ENCODE measurements around the gene SERPINA9. TPM values are rescaled to one million over a fixed set of nuclear protein-coding genes. Genes with fewer than 3 reads are reported as not detected.
"Not testable (repeated sequence)": the region's sequence is repeated elsewhere in the genome, so short reads cannot be mapped to it uniquely, and the experiment has no call there.

Gene SERPINA9
- total and polyA plus RNA-seq, 2 donors, result 0.05 to 0.59 TPM

DNA sequence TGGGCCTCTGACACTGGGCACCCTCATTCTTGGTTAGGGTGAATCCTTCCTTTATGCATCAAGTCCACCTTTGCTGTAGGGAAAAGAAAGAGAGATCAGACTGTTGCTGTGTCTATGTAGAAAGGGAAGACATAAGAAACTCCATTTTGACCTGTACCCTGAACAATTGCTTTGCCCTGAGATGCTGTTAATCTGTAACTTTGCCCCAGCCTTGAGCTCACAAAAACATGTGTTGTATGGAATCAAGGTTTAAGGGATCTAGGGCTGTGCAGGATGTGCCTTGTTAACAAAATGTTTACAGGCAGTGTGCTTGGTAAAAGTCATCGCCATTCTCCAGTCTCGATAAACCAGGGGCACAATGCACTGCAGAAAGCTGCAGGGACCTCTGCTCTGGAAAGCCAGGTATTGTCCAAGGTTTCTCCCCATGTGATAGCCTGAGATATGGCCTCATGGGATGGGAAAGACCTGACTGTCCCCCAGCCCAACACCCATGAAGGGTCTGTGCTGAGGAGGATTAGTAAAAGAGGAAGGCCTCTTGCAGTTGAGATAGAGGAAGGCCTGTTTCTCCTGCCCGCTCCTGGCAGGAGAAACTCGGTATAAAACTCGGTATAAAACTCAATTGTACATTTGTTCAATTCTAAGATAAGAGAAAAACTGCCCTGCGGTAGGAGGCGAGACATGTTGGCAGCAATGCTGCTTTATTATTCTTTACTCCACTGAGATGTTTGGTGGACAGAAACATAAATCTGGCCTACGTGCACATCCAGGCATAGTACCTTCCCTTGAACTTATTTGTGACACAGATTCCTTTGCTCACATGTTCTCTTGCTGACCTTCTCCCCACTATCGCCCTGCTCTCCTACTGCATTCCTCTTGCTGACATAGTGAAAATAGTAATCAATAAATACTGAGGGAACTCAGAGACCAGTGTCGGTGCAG, 6.4 kb upstream of the SERPINA9 start:
- DNase-seq (ENCODE audit: low read depth in 6 of 9, low spot score in 9 of 9); H3K36me3 ChIP-seq (ENCODE audit: control insufficient read depth in 2 of 2, insufficient read depth in 2 of 2, low read length in 1 of 2); H3K4me3 ChIP-seq (ENCODE audit: low read length in 2 of 2); H3K27ac ChIP-seq (ENCODE audit: low read depth in 1 of 2, low read length in 1 of 2); H3K27me3 ChIP-seq (ENCODE audit: control insufficient read depth in 2 of 2, insufficient read depth in 1 of 2, low read length in 1 of 2); H3K4me1 ChIP-seq (ENCODE audit: control insufficient read depth in 2 of 2, insufficient read depth in 2 of 2, low read length in 2 of 2); H3K9me3 ChIP-seq (ENCODE audit: control insufficient read depth in 2 of 2, insufficient read depth in 1 of 2, low read length in 1 of 2): not testable (repeated sequence)
- WGBS, result 90% methylated on average over 10 of the region's 10 CpGs

DNA sequence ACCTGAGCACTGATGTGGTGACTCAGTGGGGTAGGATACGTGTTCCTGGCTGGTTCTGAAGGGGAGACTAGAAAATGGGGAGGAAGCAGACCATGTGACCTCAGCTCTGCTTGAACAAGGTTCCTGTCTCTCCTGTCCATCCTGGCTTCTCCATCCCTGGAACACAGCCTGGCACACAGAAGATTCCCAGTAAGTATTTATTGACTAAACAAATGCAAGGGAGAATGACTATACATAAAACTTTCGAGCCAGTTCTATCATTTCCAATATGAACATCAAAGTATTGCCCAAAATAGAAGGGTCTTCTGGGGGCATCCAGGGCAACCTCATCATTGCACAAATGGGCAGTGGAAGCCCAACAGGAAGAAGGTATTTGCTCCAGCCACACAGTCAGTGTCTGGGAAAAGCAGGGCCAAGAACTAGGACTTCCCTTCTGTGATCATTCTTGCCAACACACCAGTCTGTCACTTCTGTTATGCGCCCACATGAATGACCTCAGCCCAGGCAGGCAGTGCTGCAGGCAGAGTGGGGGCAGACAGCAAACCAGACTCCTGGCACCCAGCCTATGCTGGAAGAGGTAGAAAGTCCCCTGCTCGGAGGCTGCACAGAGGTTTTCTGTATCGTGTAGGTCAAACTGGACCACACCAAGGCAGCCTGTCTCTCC, 5.6 kb upstream of the SERPINA9 start:
- Histone ChIP-seq H3K4me3 (ENCODE audit: low read length in 2 of 2) (no peak overlapping the region), H3K4me1 (ENCODE audit: control insufficient read depth in 2 of 2, insufficient read depth in 2 of 2, low read length in 2 of 2) (no peaks in the 10 kb centered on the region), H3K36me3 (ENCODE audit: control insufficient read depth in 2 of 2, insufficient read depth in 2 of 2, low read length in 1 of 2) (no peaks in the 10 kb centered on the region), H3K9me3 (ENCODE audit: control insufficient read depth in 2 of 2, insufficient read depth in 1 of 2, low read length in 1 of 2) (no peaks in the 10 kb centered on the region), H3K27me3 (ENCODE audit: control insufficient read depth in 2 of 2, insufficient read depth in 1 of 2, low read length in 1 of 2) (no peaks in the 10 kb centered on the region), H3K27ac (ENCODE audit: low read depth in 1 of 2, low read length in 1 of 2) (no peak overlapping the region)
- no peak for DNase-seq (ENCODE audit: low read depth in 6 of 9, low spot score in 9 of 9)
- WGBS, result 89% methylated on average over 5 of the region's 5 CpGs

DNA sequence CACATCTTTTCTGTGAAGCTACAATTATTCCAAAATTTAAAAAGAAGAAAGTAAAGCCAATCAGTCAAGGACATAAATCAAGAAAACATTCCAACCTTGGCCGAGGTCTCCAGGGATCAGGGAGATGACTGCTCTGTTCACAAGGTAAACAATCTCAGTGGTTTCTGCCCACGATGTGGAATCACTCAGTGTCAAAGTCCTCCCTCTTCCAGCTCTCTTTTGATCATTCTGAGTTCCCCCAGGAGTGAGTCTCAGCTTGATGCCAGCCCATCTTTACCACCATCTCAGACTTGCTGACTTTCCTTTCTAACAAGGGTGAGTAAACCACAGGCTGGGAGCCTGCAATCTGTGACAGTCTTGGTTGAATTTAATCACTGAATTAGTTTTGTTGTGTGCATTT, 4.8 kb upstream of the SERPINA9 start:
- no peaks in the 10 kb centered on the region for H3K27me3 ChIP-seq (ENCODE audit: control insufficient read depth in 2 of 2, insufficient read depth in 1 of 2, low read length in 1 of 2)
- H3K9me3 ChIP-seq (ENCODE audit: control insufficient read depth in 2 of 2, insufficient read depth in 1 of 2, low read length in 1 of 2), result no peaks in the 10 kb centered on the region
- no peak overlapping the region for H3K27ac ChIP-seq (ENCODE audit: low read depth in 1 of 2, low read length in 1 of 2)
- no peaks in the 10 kb centered on the region for H3K4me1 ChIP-seq (ENCODE audit: control insufficient read depth in 2 of 2, insufficient read depth in 2 of 2, low read length in 2 of 2)
- H3K36me3 ChIP-seq (ENCODE audit: control insufficient read depth in 2 of 2, insufficient read depth in 2 of 2, low read length in 1 of 2), result no peaks in the 10 kb centered on the region
- DNase-seq (ENCODE audit: low read depth in 6 of 9, low spot score in 9 of 9), result no peak
- no peak overlapping the region for H3K4me3 ChIP-seq (ENCODE audit: low read length in 2 of 2)
- 51% methylated on average over 2 of the region's 2 CpGs for WGBS

- Histone ChIP-seq H3K27ac (ENCODE audit: low read depth in 1 of 2, low read length in 1 of 2) (no peak overlapping the region), H3K36me3 (ENCODE audit: control insufficient read depth in 2 of 2, insufficient read depth in 2 of 2, low read length in 1 of 2) (no peaks in the 10 kb centered on the region), H3K27me3 (ENCODE audit: control insufficient read depth in 2 of 2, insufficient read depth in 1 of 2, low read length in 1 of 2) (no peaks in the 10 kb centered on the region), H3K4me3 (ENCODE audit: low read length in 2 of 2) (no peak overlapping the region), H3K4me1 (ENCODE audit: control insufficient read depth in 2 of 2, insufficient read depth in 2 of 2, low read length in 2 of 2) (no peaks in the 10 kb centered on the region), H3K9me3 (ENCODE audit: control insufficient read depth in 2 of 2, insufficient read depth in 1 of 2, low read length in 1 of 2) (no peaks in the 10 kb centered on the region)
- DNase-seq (ENCODE audit: low read depth in 6 of 9, low spot score in 9 of 9), result no peak
These were observed 2.4 kb upstream of the SERPINA9 start for GRCh38 chr14:94478420-94478819.

DNA sequence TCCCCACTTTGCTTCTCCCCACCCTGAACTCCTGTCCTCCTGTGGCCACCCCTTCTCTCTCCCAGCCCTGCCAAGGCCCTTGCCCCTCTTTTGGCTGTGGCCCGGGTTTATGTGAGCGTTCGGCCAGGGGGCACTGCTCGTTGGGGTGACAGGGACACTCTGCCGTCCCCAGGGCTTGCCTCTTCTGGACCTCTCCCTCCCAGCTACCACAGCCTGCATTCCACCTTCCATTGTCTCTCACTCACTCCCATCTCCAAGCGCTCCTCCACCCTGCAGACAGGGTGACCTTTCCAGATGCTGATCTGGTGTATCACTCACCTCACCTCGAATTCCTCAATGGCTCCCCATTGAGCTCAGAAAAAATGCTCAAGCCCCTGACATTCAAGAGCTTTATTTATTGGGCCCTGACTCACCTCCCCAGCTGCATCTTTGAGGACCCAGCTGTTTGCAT, 1.4 kb downstream of the SERPINA9 start:
- no peaks in the 10 kb centered on the region for H3K36me3 ChIP-seq (ENCODE audit: control insufficient read depth in 2 of 2, insufficient read depth in 2 of 2, low read length in 1 of 2)
- H3K4me1 ChIP-seq (ENCODE audit: control insufficient read depth in 2 of 2, insufficient read depth in 2 of 2, low read length in 2 of 2), result no peaks in the 10 kb centered on the region
- H3K4me3 ChIP-seq (ENCODE audit: low read length in 2 of 2), result no peak overlapping the region
- no peaks in the 10 kb centered on the region for H3K9me3 ChIP-seq (ENCODE audit: control insufficient read depth in 2 of 2, insufficient read depth in 1 of 2, low read length in 1 of 2)
- DNase-seq (ENCODE audit: low read depth in 6 of 9, low spot score in 9 of 9), result no peak
- H3K27me3 ChIP-seq (ENCODE audit: control insufficient read depth in 2 of 2, insufficient read depth in 1 of 2, low read length in 1 of 2), result no peaks in the 10 kb centered on the region
- H3K27ac ChIP-seq (ENCODE audit: low read depth in 1 of 2, low read length in 1 of 2), result no peak overlapping the region
- WGBS, result 90% methylated on average over 7 of the region's 7 CpGs

DNA sequence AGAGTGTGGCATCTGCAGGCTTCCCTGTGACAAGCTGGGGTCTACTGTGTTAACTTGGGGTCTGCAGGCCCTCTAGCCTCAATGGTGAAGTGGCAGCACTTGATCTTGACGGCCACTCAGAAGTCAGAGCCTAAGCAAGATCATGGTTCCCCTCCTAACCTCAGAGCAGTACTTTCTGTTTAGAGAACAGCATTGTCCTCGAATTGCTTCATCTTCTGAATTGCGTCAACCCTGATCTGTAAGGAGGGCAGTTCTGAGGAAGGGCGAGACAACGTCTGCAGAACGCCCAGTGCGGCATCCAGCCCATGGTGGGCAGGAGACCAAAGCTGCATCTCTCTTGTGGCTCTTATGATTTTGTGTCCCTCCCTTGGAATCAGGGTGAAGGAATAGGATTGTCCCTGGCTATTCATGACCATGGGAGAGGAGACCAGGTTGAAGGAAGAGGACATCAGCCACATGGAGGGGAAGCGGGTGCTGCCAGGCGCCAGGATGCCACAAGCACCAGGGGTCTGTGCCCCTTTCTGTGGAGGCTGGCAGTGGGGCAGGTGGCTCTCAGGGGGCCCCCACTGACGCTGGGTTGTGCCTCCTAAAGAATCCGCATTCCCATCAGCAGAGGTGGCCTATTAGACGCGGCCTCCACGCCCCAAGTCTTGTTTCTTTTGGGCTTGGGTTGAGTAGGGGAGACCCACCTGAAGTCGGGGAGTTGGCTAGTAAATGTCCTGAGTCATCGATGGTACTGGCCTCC, 2.2 kb downstream of the SERPINA9 start:
- Histone ChIP-seq H3K27ac (ENCODE audit: low read depth in 1 of 2, low read length in 1 of 2) (no peak overlapping the region), H3K27me3 (ENCODE audit: control insufficient read depth in 2 of 2, insufficient read depth in 1 of 2, low read length in 1 of 2) (no peaks in the 10 kb centered on the region), H3K36me3 (ENCODE audit: control insufficient read depth in 2 of 2, insufficient read depth in 2 of 2, low read length in 1 of 2) (no peaks in the 10 kb centered on the region), H3K9me3 (ENCODE audit: control insufficient read depth in 2 of 2, insufficient read depth in 1 of 2, low read length in 1 of 2) (no peaks in the 10 kb centered on the region), H3K4me3 (ENCODE audit: low read length in 2 of 2) (no peak overlapping the region), H3K4me1 (ENCODE audit: control insufficient read depth in 2 of 2, insufficient read depth in 2 of 2, low read length in 2 of 2) (no peaks in the 10 kb centered on the region)
- DNase-seq (ENCODE audit: low read depth in 6 of 9, low spot score in 9 of 9), result no peak
- WGBS, result 92% methylated on average over 16 of the region's 16 CpGs

- Histone ChIP-seq H3K27me3 (ENCODE audit: control insufficient read depth in 2 of 2, insufficient read depth in 1 of 2, low read length in 1 of 2) (no peaks in the 10 kb centered on the region), H3K9me3 (ENCODE audit: control insufficient read depth in 2 of 2, insufficient read depth in 1 of 2, low read length in 1 of 2) (no peaks in the 10 kb centered on the region), H3K4me3 (ENCODE audit: low read length in 2 of 2) (no peak overlapping the region), H3K4me1 (ENCODE audit: control insufficient read depth in 2 of 2, insufficient read depth in 2 of 2, low read length in 2 of 2) (no peaks in the 10 kb centered on the region), H3K27ac (ENCODE audit: low read depth in 1 of 2, low read length in 1 of 2) (no peak overlapping the region), H3K36me3 (ENCODE audit: control insufficient read depth in 2 of 2, insufficient read depth in 2 of 2, low read length in 1 of 2) (no peaks in the 10 kb centered on the region)
- no peak for DNase-seq (ENCODE audit: low read depth in 6 of 9, low spot score in 9 of 9)
- WGBS, result 74% methylated on average over 4 of the region's 4 CpGs
These were observed 3.2 kb downstream of the SERPINA9 start for GRCh38 chr14:94472842-94473241.

DNA sequence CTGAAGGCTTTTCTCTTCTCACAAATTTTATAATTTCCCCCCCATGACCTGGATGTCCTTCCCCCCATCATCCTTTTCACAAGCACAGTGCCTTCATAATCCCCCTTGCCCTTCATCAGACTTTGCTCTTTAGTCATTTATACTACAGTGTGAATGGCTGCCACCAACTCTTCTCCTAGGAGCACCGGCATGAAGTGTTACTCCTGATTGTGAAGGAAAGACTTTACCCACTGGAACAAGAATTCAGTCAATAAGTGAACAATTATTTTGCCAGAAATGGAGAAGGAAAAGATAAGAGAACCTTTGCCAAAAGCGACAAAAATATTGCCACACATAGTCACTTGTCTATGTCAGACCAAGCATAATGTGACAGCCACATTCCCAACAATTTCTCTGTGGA, 5.0 kb downstream of the SERPINA9 start:
- no peak for DNase-seq (ENCODE audit: low read depth in 6 of 9, low spot score in 9 of 9)
- no peaks in the 10 kb centered on the region for H3K4me1 ChIP-seq (ENCODE audit: control insufficient read depth in 2 of 2, insufficient read depth in 2 of 2, low read length in 2 of 2)
- H3K36me3 ChIP-seq (ENCODE audit: control insufficient read depth in 2 of 2, insufficient read depth in 2 of 2, low read length in 1 of 2), result no peaks in the 10 kb centered on the region
- no peaks in the 10 kb centered on the region for H3K27me3 ChIP-seq (ENCODE audit: control insufficient read depth in 2 of 2, insufficient read depth in 1 of 2, low read length in 1 of 2)
- H3K4me3 ChIP-seq (ENCODE audit: low read length in 2 of 2), result no peak overlapping the region
- no peak overlapping the region for H3K27ac ChIP-seq (ENCODE audit: low read depth in 1 of 2, low read length in 1 of 2)
- WGBS, result 99% methylated on average over 2 of the region's 2 CpGs
- H3K9me3 ChIP-seq (ENCODE audit: control insufficient read depth in 2 of 2, insufficient read depth in 1 of 2, low read length in 1 of 2), result no peaks in the 10 kb centered on the region

- Histone ChIP-seq H3K36me3 (ENCODE audit: control insufficient read depth in 2 of 2, insufficient read depth in 2 of 2, low read length in 1 of 2) (no peaks in the 10 kb centered on the region), H3K4me1 (ENCODE audit: control insufficient read depth in 2 of 2, insufficient read depth in 2 of 2, low read length in 2 of 2) (no peaks in the 10 kb centered on the region), H3K9me3 (ENCODE audit: control insufficient read depth in 2 of 2, insufficient read depth in 1 of 2, low read length in 1 of 2) (no peaks in the 10 kb centered on the region), H3K27me3 (ENCODE audit: control insufficient read depth in 2 of 2, insufficient read depth in 1 of 2, low read length in 1 of 2) (no peaks in the 10 kb centered on the region), H3K4me3 (ENCODE audit: low read length in 2 of 2) (no peak overlapping the region), H3K27ac (ENCODE audit: low read depth in 1 of 2, low read length in 1 of 2) (no peak overlapping the region)
- WGBS, result 80% methylated on average over 2 of the region's 2 CpGs
- DNase-seq (ENCODE audit: low read depth in 6 of 9, low spot score in 9 of 9), result no peak
These were observed 5.7 kb downstream of the SERPINA9 start for GRCh38 chr14:94470311-94470710.

Data from thymus (tissue), 11 donors.